Measurements from ENCODE around the gene HOXB9. TPM values are rescaled to one million over a fixed set of nuclear protein-coding genes. Genes with fewer than 3 reads are reported as not detected.
A peak's percentile ranks its signal among the peaks of the same experiment; 100 is the strongest.

HOXB9 gene
- total RNA-seq, 1 donor from 2014 or later: 70.1 TPM

DNA sequence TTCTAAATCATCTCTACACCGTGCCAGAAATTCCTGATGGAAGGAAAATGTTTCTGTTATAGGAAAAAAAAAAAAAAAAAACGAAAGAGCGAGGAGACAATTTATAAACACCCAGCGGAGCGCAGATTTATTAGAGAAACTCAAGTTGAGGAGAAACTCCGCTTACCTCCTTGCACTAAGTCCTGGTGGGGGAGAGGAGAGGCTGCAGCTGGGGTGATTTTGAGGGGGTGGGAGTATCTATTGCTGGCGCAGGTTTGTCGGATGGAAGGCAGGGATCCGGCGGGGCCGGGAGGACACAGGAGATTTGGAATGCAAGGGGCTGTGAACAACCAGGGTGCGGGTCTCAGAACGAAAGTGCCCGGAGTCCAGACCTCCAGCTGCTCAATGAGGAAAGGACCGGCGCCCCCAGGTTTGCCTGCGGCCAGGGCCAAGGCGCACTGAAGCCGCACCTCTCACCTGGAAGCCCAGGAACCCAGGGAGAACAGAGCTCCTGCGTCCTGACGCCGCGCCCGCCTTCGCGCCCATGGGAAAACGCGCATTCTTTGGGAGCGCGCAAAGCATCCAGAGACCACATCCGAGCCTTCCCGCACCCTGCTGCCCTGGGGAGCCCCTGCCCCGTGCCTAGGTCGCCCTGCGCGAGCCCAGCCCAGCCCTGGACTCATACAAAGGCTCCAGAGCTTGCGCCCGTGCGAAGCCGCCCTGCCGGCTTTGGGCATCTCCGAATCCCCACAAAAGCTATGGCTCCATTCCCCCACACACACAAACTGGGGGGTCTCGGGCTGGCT lies 8.5 kb downstream of the HOXB9 start:
- DNase-seq (ENCODE audit: low read depth): no peak
- Histone ChIP-seq H3K27me3 (ENCODE audit: control insufficient read depth, insufficient read depth, low read length) (peaks cover 6% of the 10 kb centered on the region), H3K36me3 (ENCODE audit: control insufficient read depth, insufficient read depth, low read length) (no peaks in the 10 kb centered on the region), H3K4me3 (ENCODE audit: low read depth, low read length) (peak overlapping the region; percentile 41)
- no peak for TF ChIP-seq CTCF (IDR thresholded peaks at IDR 0.05; ENCODE audit: insufficient read depth, low read length, poor library complexity, severe bottlenecking)

GRCh38 chr17:48616717-48617470 lies 9.3 kb downstream of the HOXB9 start:
- Histone ChIP-seq H3K4me3 (ENCODE audit: low read depth, low read length) (peak overlapping the region; percentile 41), H3K27me3 (ENCODE audit: control insufficient read depth, insufficient read depth, low read length) (peaks cover 6% of the 10 kb centered on the region), H3K36me3 (ENCODE audit: control insufficient read depth, insufficient read depth, low read length) (peaks cover under 1% of the 10 kb centered on the region)
- no peak for TF ChIP-seq CTCF (IDR thresholded peaks at IDR 0.05; ENCODE audit: insufficient read depth, low read length, poor library complexity, severe bottlenecking)
- no peak for DNase-seq (ENCODE audit: low read depth)

DNA sequence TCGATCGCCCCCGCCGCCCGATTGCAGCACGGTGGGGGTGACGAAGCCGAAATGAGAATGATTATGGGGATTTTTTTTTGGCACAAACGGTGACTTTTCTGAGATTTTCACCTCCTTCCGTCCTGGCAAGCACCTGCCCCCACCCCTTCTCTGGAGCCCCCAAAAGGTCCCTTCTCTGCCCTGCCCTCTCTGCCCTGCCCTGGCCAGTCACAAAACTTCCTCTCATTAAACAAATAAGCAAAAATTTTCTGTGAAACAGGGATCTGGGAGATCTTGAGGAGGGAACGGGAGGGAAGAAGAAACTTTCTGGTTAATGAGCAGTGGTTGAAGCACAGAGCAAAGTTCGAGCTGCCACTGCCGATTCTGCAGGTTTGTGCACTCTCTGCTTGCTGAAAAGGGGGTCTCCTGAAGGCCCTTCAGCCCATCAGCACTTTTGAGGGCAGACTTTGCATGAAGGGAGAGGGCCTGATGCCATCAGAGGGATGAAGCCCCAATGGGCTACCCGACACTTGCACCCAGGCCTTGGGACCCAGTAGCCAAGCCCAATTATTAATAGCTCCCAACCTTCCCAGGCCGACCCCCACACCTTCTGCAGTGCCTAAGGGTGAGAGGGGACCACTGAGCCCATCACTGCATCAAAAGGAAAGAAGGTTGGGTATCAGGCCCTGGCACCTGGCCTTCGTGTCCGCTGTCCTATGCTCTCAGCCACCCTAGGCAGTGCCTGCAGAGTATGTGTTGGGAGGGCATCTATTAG lies 10.0 kb downstream of the HOXB9 start:
- Histone ChIP-seq H3K27me3 (ENCODE audit: control insufficient read depth, insufficient read depth, low read length) (peaks cover 6% of the 10 kb centered on the region), H3K36me3 (ENCODE audit: control insufficient read depth, insufficient read depth, low read length) (peaks cover 1% of the 10 kb centered on the region), H3K4me3 (ENCODE audit: low read depth, low read length) (peak overlapping the region; percentile 73)
- TF ChIP-seq CTCF (IDR thresholded peaks at IDR 0.05; ENCODE audit: insufficient read depth, low read length, poor library complexity, severe bottlenecking): no peak
- no peak for DNase-seq (ENCODE audit: low read depth)

- no peak for DNase-seq (ENCODE audit: low read depth)
- Histone ChIP-seq H3K4me3 (ENCODE audit: low read depth, low read length) (peak within 1 kb of the TSS; percentile 73), H3K27me3 (ENCODE audit: control insufficient read depth, insufficient read depth, low read length) (peaks cover 6% of the 10 kb centered on the region), H3K36me3 (ENCODE audit: control insufficient read depth, insufficient read depth, low read length) (peaks cover 1% of the 10 kb centered on the region)
- TF ChIP-seq CTCF (IDR thresholded peaks at IDR 0.05; ENCODE audit: insufficient read depth, low read length, poor library complexity, severe bottlenecking): no peak
Measured at GRCh38 chr17:48615047-48615962, 10.9 kb downstream of the HOXB9 start, which contains the start of gene HOXB8. TSS of gene HOXB8 (minus strand) at chr17:48615292. CDS start at chr17:48614704, 588 bp downstream.

Data from kidney epithelial cell (primary cell).